Keratinocyte (primary cell): ENCODE results near the gene MACROH2A1. TPM values are rescaled to one million over a fixed set of nuclear protein-coding genes. Genes with fewer than 3 reads are reported as not detected.

ENCODE experiments used
- DNase-seq: peaks from one replicate; pipeline ENCODE4 v3.0.0-alpha.2; 2011; ENCODE audit warnings: low read depth, missing footprints, low spot score
- FAIRE-seq: peaks from 2 replicates; lab custom pipeline; 2011; peaks lifted over from hg19 to GRCh38; lab: Jason Lieb, UNC
- H2AFZ ChIP-seq: 2 replicates; pipeline ENCODE4 v1.6.0; 2012; ENCODE audit warnings: low read length, control low read depth, inconsistent platforms; ENCODE audit not compliant: control insufficient read depth
- H3K27ac ChIP-seq: 2 replicates; pipeline ENCODE4 v1.5.1; 2011; ENCODE audit warnings: low read length; ENCODE audit not compliant: control insufficient read depth, insufficient read depth
- H3K27me3 ChIP-seq: 3 replicates; pipeline ENCODE4 v1.6.0; 2011; ENCODE audit warnings: low read length; ENCODE audit not compliant: control insufficient read depth, insufficient read depth; ENCODE audit errors: extremely low read depth
- H3K36me3 ChIP-seq, 2 experiments: 2 replicates in 1 of 2; 3 replicates in 1 of 2; pipeline ENCODE4 v1.5.1; 2011; ENCODE audit warnings: low read length in 2 of 2, mild to moderate bottlenecking in 1 of 2; ENCODE audit not compliant: control insufficient read depth in 2 of 2, insufficient read depth in 2 of 2; ENCODE audit errors: extremely low read depth in 1 of 2
- H3K4me1 ChIP-seq: 3 replicates; pipeline ENCODE4 v1.5.1; 2011; ENCODE audit warnings: low read length; ENCODE audit not compliant: control insufficient read depth, insufficient read depth; ENCODE audit errors: extremely low read depth
- H3K4me2 ChIP-seq: 3 replicates; pipeline ENCODE4 v1.6.0; 2011; ENCODE audit warnings: low read depth, low read length; ENCODE audit not compliant: control insufficient read depth, insufficient read depth; ENCODE audit errors: extremely low read depth
- H3K4me3 ChIP-seq, 3 experiments: fragments of 200-600 bp in 1 of 3; sonication (generic) in 1 of 3; 2 replicates in 2 of 3; 3 replicates in 1 of 3; pipeline ENCODE4 v1.5.1; 2011 to 2016; ENCODE audit warnings: low read length in 3 of 3, mild to moderate bottlenecking in 3 of 3, control low read depth in 2 of 3, inconsistent platforms in 1 of 3, low read depth in 1 of 3, mixed read lengths in 1 of 3, mixed run types in 1 of 3, moderate library complexity in 1 of 3; ENCODE audit not compliant: control insufficient read depth in 2 of 3, insufficient read depth in 2 of 3; ENCODE audit errors: extremely low read depth in 1 of 3
- H3K79me2 ChIP-seq: 2 replicates; pipeline ENCODE4 v1.6.0; 2012; ENCODE audit warnings: low read length; ENCODE audit not compliant: control insufficient read depth, insufficient read depth
- H3K9ac ChIP-seq: 3 replicates; pipeline ENCODE4 v1.6.0; 2011; ENCODE audit warnings: low read length; ENCODE audit not compliant: control insufficient read depth, insufficient read depth; ENCODE audit errors: extremely low read depth
- H3K9me1 ChIP-seq: 3 replicates; pipeline ENCODE4 v1.6.0; 2011; ENCODE audit warnings: low read length; ENCODE audit not compliant: control insufficient read depth, insufficient read depth; ENCODE audit errors: extremely low read depth
- H3K9me3 ChIP-seq: 2 replicates; pipeline ENCODE4 v1.5.1; 2012; ENCODE audit warnings: low read depth, low read length; ENCODE audit not compliant: control insufficient read depth
- H4K20me1 ChIP-seq: 3 replicates; pipeline ENCODE4 v1.6.0; 2011; ENCODE audit warnings: low read length; ENCODE audit not compliant: control insufficient read depth, insufficient read depth; ENCODE audit errors: extremely low read depth
- CTCF ChIP-seq, 3 experiments: IDR thresholded peaks in 1 of 3; conservative IDR thresholded peaks in 1 of 3; optimal IDR thresholded peaks in 1 of 3; 2 replicates in 2 of 3; 3 replicates in 1 of 3; pipeline versions ENCODE3 to v1.5.1; 2011; ENCODE audit warnings: low read length in 3 of 3, mild to moderate bottlenecking in 3 of 3, moderate library complexity in 2 of 3, control low read depth in 1 of 3, inconsistent platforms in 1 of 3; ENCODE audit not compliant: insufficient read depth in 2 of 3; ENCODE audit errors: extremely low read depth in 1 of 3
- EZH2 ChIP-seq: IDR thresholded peaks from one replicate; pipeline ENCODE4 v1.6.1; 2012; ENCODE audit warnings: inconsistent platforms, mild to moderate bottlenecking, low read length, moderate library complexity
- dilution Hi-C: fragments of 300-500 bp; cut with MboI; formaldehyde crosslinking; loops from one replicate; pipeline ENCODE4 v1.7.0; 2020; ENCODE audit warnings: low sequenced_read_pairs; ENCODE audit not compliant: extremely low pct_ligation_motif_present
- polyA plus RNA-seq, 5 experiments: library from polyadenylated mRNA; depleted of rRNA in 3 of 5; stranded (reverse) in 3 of 5; stranded (forward) in 1 of 5; unstranded in 1 of 5; fragments of >200 nt; gene quantifications; 1 replicate in 1 of 5; 2 replicates in 3 of 5; 3 replicates in 1 of 5; pipeline versions ENCODE4 v1.2.1 to v1.2.3, GENCODE V29; 2011 to 2012; ENCODE audit warnings: missing spikeins in 2 of 5, low read depth in 1 of 5, low replicate concordance in 1 of 5

The MACROH2A1 gene
- polyA plus RNA-seq, 1 donor (not counting 4 experiments of a cell fraction or from before 2014, with no cell fraction given), result 208 TPM

GRCh38 chr5:135335031-135335828 is 63.8 kb downstream of the MACROH2A1 start:
- Histone ChIP-seq H3K79me2 (no peaks in the 10 kb centered on the region), H3K9me1 (peaks cover 2% of the 10 kb centered on the region), H3K4me3 (no peak overlapping the region), H2AFZ (no peak overlapping the region), H4K20me1 (no peaks in the 10 kb centered on the region), H3K36me3 (peaks cover 41% of the 10 kb centered on the region in 2 experiments), H3K27ac (no peak overlapping the region), H3K4me2 (no peak overlapping the region), H3K27me3 (no peaks in the 10 kb centered on the region), H3K9me3 (no peaks in the 10 kb centered on the region), H3K9ac (no peak overlapping the region), H3K4me1 (peaks cover 6% of the 10 kb centered on the region)
- dilution Hi-C loops, result no loop called here
- TF ChIP-seq CTCF (optimal IDR thresholded peaks at IDR 0.05 in 1 of 3, IDR thresholded peaks at IDR 0.05 in 1 of 3, conservative IDR thresholded peaks at IDR 0.05 in 1 of 3; ENCODE audit: extremely low read depth in 1 of 3, insufficient read depth in 2 of 3, low read length in 3 of 3), result no peak
- TF ChIP-seq EZH2, result no peak
- FAIRE-seq, result no peak
- no peak for DNase-seq

GRCh38 chr5:135333732-135334515 is 65.1 kb downstream of the MACROH2A1 start:
- Histone ChIP-seq H3K27me3 (no peaks in the 10 kb centered on the region), H3K9me3 (no peaks in the 10 kb centered on the region), H3K4me3 (no peak overlapping the region), H3K9ac (no peak overlapping the region), H3K4me2 (no peak overlapping the region), H3K9me1 (peaks cover 2% of the 10 kb centered on the region), H3K36me3 (peaks cover 33 to 35% of the 10 kb centered on the region in 2 experiments), H3K4me1 (peaks cover 6% of the 10 kb centered on the region), H3K27ac (no peak overlapping the region), H4K20me1 (no peaks in the 10 kb centered on the region), H2AFZ (no peak overlapping the region), H3K79me2 (no peaks in the 10 kb centered on the region)
- dilution Hi-C loops, result no loop called here
- DNase-seq, result no peak
- TF ChIP-seq EZH2, result no peak
- no peak for TF ChIP-seq CTCF (optimal IDR thresholded peaks at IDR 0.05 in 1 of 3, IDR thresholded peaks at IDR 0.05 in 1 of 3, conservative IDR thresholded peaks at IDR 0.05 in 1 of 3; ENCODE audit: extremely low read depth in 1 of 3, insufficient read depth in 2 of 3, low read length in 3 of 3)
- no peak for FAIRE-seq
